Medulla oblongata (tissue), 1 donor: ENCODE results near the gene DDAH2.

Experiments used
- DNase-seq: peaks from one replicate; pipeline ENCODE4 v3.0.0-alpha.2; 2015; ENCODE audit errors: extremely low spot score

The DDAH2 gene

GRCh38 chr6:31761343-31761742 is 32.2 kb upstream of the DDAH2 start:
- DNase-seq = no peak

GRCh38 chr6:31760790-31761189 is 31.7 kb upstream of the DDAH2 start:
- no peak for DNase-seq

GRCh38 chr6:31758281-31758680 is 29.2 kb upstream of the DDAH2 start:
- DNase-seq = no peak

GRCh38 chr6:31752739-31753319 is 23.7 kb upstream of the DDAH2 start:
- no peak for DNase-seq

- DNase-seq = no peak
These were observed 21.4 kb upstream of the DDAH2 start for GRCh38 chr6:31750411-31751022.

- no peak for DNase-seq
These were observed 20.4 kb upstream of the DDAH2 start for GRCh38 chr6:31749301-31750036.

- no peak for DNase-seq
These were observed 15.3 kb upstream of the DDAH2 start for GRCh38 chr6:31744422-31744821.

- DNase-seq = no peak
These were observed 13.8 kb upstream of the DDAH2 start for GRCh38 chr6:31742894-31743293.

- DNase-seq = no peak
These were observed 12.7 kb upstream of the DDAH2 start for GRCh38 chr6:31741815-31742214.

GRCh38 chr6:31740397-31741223 is 11.5 kb upstream of the DDAH2 start:
- peak; percentile 21 for DNase-seq

GRCh38 chr6:31739639-31740396 is 10.7 kb upstream of the DDAH2 start, which contains the start of gene MSH5:
Gene MSH5, plus strand, starts transcription at chr6:31740005. Its CDS starts 462 bp downstream, at chr6:31740467.
- peak; percentile 99 for DNase-seq

- peak; percentile 77 for DNase-seq
These were observed 9.2 kb upstream of the DDAH2 start for GRCh38 chr6:31737991-31738979.

GRCh38 chr6:31737315-31737990 is 8.4 kb upstream of the DDAH2 start:
- no peak for DNase-seq

- no peak for DNase-seq
These were observed 7.7 kb upstream of the DDAH2 start for GRCh38 chr6:31736768-31737314.

- DNase-seq = peak; percentile 59
These were observed 7.1 kb upstream of the DDAH2 start, which contains the start of gene CLIC1 for GRCh38 chr6:31736021-31736767. Gene CLIC1, minus strand, starts transcription at chr6:31736530. Its CDS starts 230 bp downstream, at chr6:31736300.

GRCh38 chr6:31734821-31735406 is 5.8 kb upstream of the DDAH2 start:
- peak; percentile 33 for DNase-seq

- no peak for DNase-seq
These were observed 5.2 kb upstream of the DDAH2 start for GRCh38 chr6:31734247-31734820.

GRCh38 chr6:31733734-31734133 is 4.6 kb upstream of the DDAH2 start:
- DNase-seq = no peak
